Endothelial cell of umbilical vein (primary cell): ENCODE measurements around the gene RPLP2.

Source experiments
- EZH2 ChIP-seq: IDR thresholded peaks from 2 replicates; pipeline ENCODE4 v1.6.1; 2012; ENCODE audit warnings: borderline replicate concordance, low read depth, mild to moderate bottlenecking, moderate library complexity, low read length, inconsistent platforms; ENCODE audit not compliant: severe bottlenecking
- FOS ChIP-seq: IDR thresholded peaks from 2 replicates; pipeline ENCODE4 v1.6.1; 2011; ENCODE audit warnings: mild to moderate bottlenecking, low read length, moderate library complexity, borderline replicate concordance; ENCODE audit not compliant: insufficient read depth
- GATA2 ChIP-seq: IDR thresholded peaks from 2 replicates; pipeline ENCODE4 v1.7.0; 2011; ENCODE audit warnings: low read depth, mild to moderate bottlenecking, moderate library complexity, mixed read lengths, low read length; ENCODE audit not compliant: insufficient read length, insufficient read depth
- JUN ChIP-seq: IDR thresholded peaks from 2 replicates; pipeline ENCODE4 v1.6.1; 2011; ENCODE audit warnings: borderline replicate concordance, low read depth; ENCODE audit not compliant: insufficient read length, insufficient read depth
- MAX ChIP-seq: IDR thresholded peaks from 2 replicates; pipeline ENCODE4 v1.6.1; 2011; ENCODE audit not compliant: insufficient read depth, insufficient read length
- MYC ChIP-seq: IDR thresholded peaks from one replicate; pipeline ENCODE4 v1.6.1; 2011; ENCODE audit warnings: mild to moderate bottlenecking, low read depth, low read length
- POLR2A ChIP-seq: IDR thresholded peaks from 2 replicates; pipeline ENCODE4 v1.6.1; 2012; ENCODE audit warnings: low read depth, mild to moderate bottlenecking, control low read depth, low read length
- POLR2AphosphoS5 ChIP-seq: IDR thresholded peaks from 2 replicates; pipeline ENCODE4 v1.6.1; 2012; ENCODE audit warnings: low read depth, mild to moderate bottlenecking, control low read depth, low read length, moderate library complexity; ENCODE audit not compliant: insufficient read depth
- TF ChIP-seq, protein P1 (sequence below), 2 donors: IDR thresholded peaks; 1 replicate in 1 of 2; 2 replicates in 1 of 2; pipeline ENCODE4 v1.5.1; 2011; ENCODE audit warnings: low read length in 2 of 2, mild to moderate bottlenecking in 2 of 2, moderate library complexity in 2 of 2, control low read depth in 1 of 2, inconsistent platforms in 1 of 2, low read depth in 1 of 2; ENCODE audit not compliant: insufficient read depth in 1 of 2; ENCODE audit errors: extremely low read depth in 1 of 2

- TF ChIP-seq FOS (no peak), EZH2 (no peak), POLR2A (peak; percentile 9), MAX (no peak), POLR2AphosphoS5 (peak; percentile 48), JUN (no peak), GATA2 (no peak), MYC (no peak)
- TF ChIP-seq, protein P1, sequence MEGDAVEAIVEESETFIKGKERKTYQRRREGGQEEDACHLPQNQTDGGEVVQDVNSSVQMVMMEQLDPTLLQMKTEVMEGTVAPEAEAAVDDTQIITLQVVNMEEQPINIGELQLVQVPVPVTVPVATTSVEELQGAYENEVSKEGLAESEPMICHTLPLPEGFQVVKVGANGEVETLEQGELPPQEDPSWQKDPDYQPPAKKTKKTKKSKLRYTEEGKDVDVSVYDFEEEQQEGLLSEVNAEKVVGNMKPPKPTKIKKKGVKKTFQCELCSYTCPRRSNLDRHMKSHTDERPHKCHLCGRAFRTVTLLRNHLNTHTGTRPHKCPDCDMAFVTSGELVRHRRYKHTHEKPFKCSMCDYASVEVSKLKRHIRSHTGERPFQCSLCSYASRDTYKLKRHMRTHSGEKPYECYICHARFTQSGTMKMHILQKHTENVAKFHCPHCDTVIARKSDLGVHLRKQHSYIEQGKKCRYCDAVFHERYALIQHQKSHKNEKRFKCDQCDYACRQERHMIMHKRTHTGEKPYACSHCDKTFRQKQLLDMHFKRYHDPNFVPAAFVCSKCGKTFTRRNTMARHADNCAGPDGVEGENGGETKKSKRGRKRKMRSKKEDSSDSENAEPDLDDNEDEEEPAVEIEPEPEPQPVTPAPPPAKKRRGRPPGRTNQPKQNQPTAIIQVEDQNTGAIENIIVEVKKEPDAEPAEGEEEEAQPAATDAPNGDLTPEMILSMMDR (IDR thresholded peaks at IDR 0.05; ENCODE audit: extremely low read depth in 1 of 2, insufficient read depth in 1 of 2, low read depth in 1 of 2, low read length in 2 of 2) = no peak
Measured at GRCh38 chr11:830295-831117, 20.7 kb downstream of the RPLP2 start.
